NCI-H2029 treated with DMSO at 0.1 percent for 48 hours (cell line): ENCODE results near the gene ZNRF4.

Source experiments
- DNase-seq: peaks from one replicate; lab custom pipeline; 2025; lab: John Stamatoyannopoulos, UW

The ZNRF4 gene

DNA sequence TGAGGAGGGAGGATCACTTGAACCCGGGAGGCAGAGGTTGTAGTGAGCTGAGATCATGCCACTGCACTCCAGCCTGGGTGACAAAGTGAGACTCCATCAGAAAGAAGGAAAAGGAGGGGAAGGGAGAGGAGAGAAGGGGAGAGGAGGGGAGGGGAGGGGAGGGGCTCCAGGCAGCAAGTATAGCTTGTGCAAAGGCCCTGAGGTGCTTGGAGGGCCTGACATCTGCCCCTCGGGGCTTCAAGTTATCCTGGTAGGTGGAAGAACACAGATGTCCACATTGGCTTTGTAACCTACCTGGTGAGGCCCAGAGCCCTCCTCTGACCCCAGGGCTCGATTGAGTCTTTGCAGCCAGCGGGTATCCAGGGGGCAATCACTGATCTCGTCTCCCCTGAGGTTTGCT, 11.5 kb upstream of the ZNRF4 start:
- DNase-seq: no peak

GRCh38 chr19:5444431-5444830, 10.8 kb upstream of the ZNRF4 start:
- no peak for DNase-seq

- no peak for DNase-seq
Observed at GRCh38 chr19:5445071-5445470, 10.1 kb upstream of the ZNRF4 start.

- no peak for DNase-seq
Observed at GRCh38 chr19:5445561-5446055, 9.6 kb upstream of the ZNRF4 start.

DNA sequence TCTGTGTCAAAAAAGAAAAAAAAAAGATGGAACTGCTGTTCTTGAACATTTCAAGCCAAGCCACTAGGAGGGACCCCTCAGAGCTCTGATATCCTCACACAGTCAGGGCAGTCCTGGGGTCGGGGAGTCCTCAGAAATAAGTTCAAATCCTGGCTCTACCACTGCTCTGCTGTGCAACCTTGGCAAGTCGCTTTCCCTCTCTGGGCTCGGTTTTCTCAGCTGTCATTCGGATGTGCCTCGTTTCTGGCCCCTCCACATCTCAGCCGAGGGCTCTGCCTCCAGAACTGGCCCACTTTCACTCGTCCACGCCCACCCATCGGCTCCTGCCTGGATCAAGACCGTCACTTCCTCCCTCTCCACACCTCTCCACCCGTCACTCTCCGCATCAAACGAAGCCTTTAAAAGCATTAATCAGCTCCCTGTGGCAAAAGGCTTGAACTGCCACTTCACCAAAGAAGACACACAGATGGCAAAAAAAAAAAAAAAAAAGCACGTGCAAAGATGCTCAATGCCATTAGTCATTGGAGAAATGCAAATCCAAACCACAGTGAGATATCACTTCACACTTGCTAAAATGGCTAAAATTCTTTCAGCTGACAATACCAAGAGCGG, 7.4 kb upstream of the ZNRF4 start:
- DNase-seq: no peak

DNA sequence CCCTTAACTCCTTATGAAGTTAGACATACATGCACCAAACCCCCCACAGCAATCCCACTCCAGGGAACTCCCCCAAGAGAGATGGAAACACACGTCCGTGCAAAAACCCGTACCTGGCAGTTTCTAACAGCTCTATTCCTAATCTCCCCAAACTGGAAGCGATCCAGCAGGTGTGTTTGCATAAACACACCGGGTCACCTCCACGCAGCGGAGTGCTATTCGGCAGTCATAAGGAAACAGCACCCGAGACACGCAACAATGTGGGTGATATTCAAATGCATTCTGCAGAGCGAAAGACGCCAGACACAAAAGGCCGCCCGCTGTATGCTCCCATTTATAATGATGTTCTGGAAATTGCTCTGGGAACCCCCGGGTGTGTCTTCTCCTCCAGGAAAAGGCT, 6.8 kb upstream of the ZNRF4 start:
- no peak for DNase-seq

DNA sequence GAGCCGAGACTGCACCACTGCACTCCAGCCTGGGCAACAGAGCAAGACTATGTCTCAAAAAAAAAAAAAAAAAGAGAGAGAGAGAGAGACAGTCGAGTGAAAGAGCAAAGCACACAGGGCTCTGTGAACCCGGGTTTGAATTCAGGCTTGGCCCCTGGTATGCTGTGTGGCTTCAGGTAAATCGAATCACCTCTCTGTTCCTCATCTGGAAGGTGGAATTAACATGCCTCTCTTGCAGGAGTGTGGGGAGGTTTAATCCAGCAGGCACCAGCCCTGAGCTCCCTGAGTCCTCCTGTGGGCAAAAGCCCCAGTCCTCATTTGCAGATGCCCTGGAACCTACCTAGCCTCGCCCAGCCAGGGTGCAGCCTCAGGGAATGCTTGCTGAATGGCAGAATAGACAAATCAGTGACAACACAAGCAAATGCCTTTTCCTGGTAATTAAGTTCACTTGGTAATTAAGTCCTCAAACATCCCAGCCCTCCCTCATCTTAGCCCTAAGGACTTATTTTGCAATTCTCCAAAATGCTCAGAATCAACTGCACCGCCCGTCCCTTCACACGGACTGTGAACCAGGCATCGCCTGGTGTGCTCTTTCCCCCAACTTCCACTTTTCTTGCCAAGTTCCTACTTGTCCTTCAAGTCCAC, 4.6 kb upstream of the ZNRF4 start:
- DNase-seq: no peak

GRCh38 chr19:5451494-5451893, 3.7 kb upstream of the ZNRF4 start:
- DNase-seq: no peak

- no peak for DNase-seq
Observed at GRCh38 chr19:5452594-5453565, 2.3 kb upstream of the ZNRF4 start.

DNA sequence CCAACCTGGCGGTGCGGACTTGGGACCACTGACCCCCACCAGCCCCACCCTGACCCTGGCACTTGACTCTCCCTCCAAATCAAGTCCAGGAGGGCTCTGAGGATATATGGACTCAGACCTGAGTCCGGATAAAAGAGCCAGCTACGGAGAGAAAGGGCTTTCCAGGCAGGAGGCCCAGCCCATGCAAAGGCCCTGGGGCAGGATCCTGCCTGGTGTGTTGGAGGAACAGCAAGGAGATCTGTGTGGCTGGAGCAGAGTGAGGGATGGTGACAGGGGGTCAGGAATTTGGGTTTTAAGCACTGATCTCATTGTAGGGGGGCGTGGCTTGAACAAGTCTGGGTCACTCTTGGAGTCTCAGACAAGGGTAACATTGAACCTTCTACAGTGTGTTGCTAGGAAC, 474 bp upstream of the ZNRF4 start:
- no peak for DNase-seq

DNA sequence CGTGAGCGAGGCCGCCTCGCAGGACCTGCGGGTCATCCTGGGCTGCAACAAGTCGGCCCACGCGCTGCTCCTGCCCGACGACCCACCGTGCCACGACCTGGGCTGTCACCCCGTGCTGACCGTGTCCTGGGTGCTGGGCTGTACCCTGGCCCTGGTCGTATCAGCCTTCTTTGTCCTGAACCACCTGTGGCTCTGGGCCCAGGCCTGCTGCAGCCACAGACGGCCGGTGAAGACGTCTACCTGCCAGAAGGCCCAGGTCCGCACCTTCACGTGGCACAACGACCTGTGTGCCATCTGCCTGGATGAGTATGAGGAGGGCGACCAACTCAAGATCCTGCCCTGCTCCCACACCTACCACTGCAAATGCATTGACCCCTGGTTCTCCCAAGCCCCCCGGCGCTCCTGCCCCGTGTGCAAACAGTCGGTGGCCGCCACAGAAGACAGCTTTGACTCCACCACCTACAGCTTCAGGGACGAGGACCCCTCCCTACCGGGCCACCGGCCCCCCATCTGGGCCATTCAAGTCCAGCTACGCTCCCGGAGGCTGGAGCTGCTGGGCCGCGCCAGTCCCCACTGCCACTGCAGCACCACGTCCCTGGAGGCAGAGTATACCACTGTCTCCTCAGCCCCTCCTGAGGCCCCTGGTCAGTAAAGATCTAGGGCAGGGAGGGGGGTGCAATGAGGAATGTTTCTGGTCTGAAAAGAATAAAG, 1.1 kb downstream of the ZNRF4 start:
- DNase-seq: no peak

DNA sequence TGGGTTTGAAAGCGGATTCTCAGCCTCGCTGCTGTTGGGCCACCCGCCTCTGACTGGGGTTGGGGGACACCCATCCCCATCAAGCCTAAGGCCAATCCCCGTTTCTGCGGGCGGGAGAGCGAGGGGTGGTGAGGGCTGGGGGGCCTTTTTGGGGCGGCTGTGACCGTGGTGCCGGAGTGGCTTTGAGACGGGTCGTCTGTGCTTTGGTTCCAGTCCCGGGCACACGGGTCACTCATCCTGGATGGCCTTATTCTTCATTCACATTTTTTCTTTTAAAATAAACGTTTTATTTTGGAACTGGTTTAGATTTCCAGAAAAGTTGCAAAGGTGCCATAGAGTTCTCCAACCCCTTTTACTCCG, 1.6 kb downstream of the ZNRF4 start:
- DNase-seq: no peak

GRCh38 chr19:5457709-5458108, 2.5 kb downstream of the ZNRF4 start:
- DNase-seq: no peak

- no peak for DNase-seq
Observed at GRCh38 chr19:5458420-5458819, 3.2 kb downstream of the ZNRF4 start.

DNA sequence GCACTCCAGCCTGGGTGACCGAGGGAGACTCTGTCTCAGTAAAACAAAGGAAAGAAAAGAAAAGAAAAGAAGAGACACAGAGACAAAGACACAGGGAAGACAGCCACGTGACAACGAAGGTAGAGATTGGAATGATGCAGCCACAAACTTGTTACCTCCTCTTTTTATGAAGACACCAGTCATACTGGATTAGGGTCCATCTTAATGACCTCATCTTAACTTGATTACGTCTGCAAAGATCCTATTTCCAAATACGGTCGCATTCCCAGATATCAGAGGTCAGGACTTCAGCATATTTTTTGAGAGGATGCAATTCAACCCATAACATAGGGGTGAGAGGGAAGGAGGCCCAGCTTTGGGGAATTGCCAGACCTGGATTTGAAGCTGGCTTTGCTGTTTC, 4.1 kb downstream of the ZNRF4 start:
- DNase-seq: no peak

GRCh38 chr19:5460748-5461147, 5.5 kb downstream of the ZNRF4 start:
- DNase-seq: no peak

GRCh38 chr19:5463959-5464358, 8.7 kb downstream of the ZNRF4 start:
- DNase-seq: no peak

DNA sequence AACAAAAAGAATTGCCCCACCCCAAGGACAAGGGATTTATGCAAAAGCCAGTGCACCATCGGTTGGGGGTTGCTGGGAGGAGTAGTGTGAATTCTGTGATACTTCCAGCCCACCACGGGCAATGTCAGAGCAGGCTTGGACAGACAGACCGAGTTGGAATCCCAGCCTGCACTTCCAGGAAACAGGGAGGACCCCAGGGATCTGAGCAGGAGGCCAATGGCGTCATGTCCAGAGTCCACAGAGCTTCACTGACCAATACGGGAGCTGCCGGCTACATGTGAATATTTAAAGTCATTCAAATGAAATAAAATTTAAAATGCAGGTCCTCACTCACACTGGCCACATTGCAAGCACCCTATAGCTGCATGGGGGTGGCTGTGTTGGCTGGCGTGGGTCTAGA, 10.9 kb downstream of the ZNRF4 start:
- DNase-seq: no peak

DNA sequence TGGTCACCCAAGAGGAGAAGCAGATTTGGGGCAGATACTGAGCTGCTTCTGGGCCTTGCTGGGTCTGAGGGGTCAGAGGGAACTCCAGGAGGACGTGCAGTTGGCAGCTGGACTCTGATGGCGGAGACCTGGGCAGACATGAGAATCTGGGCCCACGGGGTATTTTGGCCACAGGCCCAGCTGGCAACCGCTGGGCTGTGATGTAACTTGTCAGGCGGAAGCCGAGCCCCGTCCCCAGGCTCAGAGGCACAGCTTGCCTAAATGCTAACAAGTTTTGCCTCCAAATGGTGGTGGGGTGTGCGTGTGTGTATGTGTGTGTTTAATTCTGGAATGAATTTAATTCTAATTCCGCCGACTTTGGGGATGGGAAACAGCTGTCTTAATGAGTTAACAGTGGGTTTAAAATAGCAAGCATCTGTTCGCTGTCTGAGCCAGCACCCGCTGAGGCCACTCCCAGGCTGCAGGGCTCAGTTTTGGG, 11.6 kb downstream of the ZNRF4 start:
- DNase-seq: no peak

DNA sequence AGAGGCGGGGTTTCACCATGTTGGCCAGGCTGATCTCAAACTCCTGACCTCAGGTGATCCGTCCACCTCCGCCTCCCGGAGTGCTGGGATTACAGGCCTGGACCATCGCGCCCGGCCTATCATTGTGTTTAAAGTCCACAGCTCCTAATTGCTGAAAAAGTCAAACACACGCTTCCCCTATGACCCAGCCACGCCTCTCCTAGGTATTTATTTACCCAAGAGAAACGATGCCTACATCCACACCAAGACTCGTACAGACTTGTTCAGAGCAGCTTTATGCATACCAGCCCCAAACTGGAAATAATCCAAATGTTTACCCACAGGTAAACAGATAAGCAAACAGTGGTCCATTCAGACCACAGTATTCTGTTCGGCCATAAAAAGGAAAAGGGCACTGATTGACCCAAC, 15.1 kb downstream of the ZNRF4 start:
- DNase-seq: no peak

DNA sequence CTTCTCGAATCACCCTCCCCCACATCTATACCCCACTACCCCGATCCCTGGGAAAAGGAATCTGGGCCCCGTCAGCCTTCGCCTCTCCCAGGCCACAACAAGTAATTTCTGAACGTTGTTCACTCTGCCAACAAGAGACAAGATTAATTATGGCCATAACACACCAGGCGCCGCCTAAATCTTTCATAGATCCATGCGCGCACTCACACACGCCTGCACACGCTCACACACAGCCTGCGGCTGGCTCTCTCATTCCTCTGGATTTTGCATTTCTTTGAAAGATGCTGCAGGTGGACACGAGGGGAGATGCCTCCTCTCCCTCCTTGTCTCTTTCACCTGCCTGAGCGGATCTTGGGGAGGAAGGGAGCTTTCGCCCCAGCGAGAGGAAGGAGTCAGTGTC, 17.1 kb downstream of the ZNRF4 start:
- no peak for DNase-seq

GRCh38 chr19:5473646-5474045, 18.4 kb downstream of the ZNRF4 start:
- no peak for DNase-seq
